Effector memory CD8-positive, alpha-beta T cell (primary cell): ENCODE results near the gene IQSEC3.

Source experiments
- ATAC-seq: fragments of 150-1000 bp; cut with Tn5 transposase; replicated peaks from 2 replicates; pipeline ENCODE4 v1.10.0; 2021; ENCODE audit warnings: mild to moderate bottlenecking, moderate library complexity
- DNase-seq, 3 experiments: peaks; one replicate each; pipeline ENCODE4 v3.0.0; 2021
- H3K27ac Mint-ChIP-seq, 2 donors: one replicate each; pipeline ENCODE4 v1.8.0; 2022; ENCODE audit warnings: mild to moderate bottlenecking in 2 of 2, mixed read lengths in 2 of 2, moderate library complexity in 2 of 2
- H3K27me3 Mint-ChIP-seq, 2 donors: one replicate each; pipeline ENCODE4 v1.8.0; 2022; ENCODE audit warnings: mixed read lengths in 2 of 2
- H3K36me3 Mint-ChIP-seq: one replicate; pipeline ENCODE4 v1.8.0; 2022; ENCODE audit warnings: mild to moderate bottlenecking, moderate library complexity, mixed read lengths; ENCODE audit not compliant: insufficient read depth
- H3K4me1 Mint-ChIP-seq, 2 donors: one replicate each; pipeline ENCODE4 v1.8.0; 2022; ENCODE audit warnings: low read depth in 2 of 2, mixed read lengths in 2 of 2
- H3K4me3 Mint-ChIP-seq, 2 donors: one replicate each; pipeline ENCODE4 v1.8.0; 2022; ENCODE audit warnings: mild to moderate bottlenecking in 2 of 2, mixed read lengths in 2 of 2, moderate library complexity in 2 of 2
- H3K9me3 Mint-ChIP-seq, 2 donors: one replicate each; pipeline ENCODE4 v1.8.0; 2022; ENCODE audit warnings: mixed read lengths in 2 of 2

Gene IQSEC3

GRCh38 chr12:219891-220352 lies 153.4 kb downstream of the IQSEC3 start:
- Mint-ChIP-seq H3K27me3 (peaks cover 9 to 79% of the 10 kb centered on the region in 2 donors), H3K9me3 (no peaks in the 10 kb centered on the region), H3K36me3 (no peaks in the 10 kb centered on the region), H3K4me3 (no peak overlapping the region), H3K27ac (no peak overlapping the region), H3K4me1 (peaks cover 3% of the 10 kb centered on the region in 2 donors)
- DNase-seq (peak; percentile 17 to 37 (median 23)), ATAC-seq (peak; percentile 79)

- Mint-ChIP-seq H3K36me3 (no peaks in the 10 kb centered on the region), H3K9me3 (no peaks in the 10 kb centered on the region), H3K27me3 (peaks cover 9 to 74% of the 10 kb centered on the region in 2 donors), H3K27ac (no peak overlapping the region), H3K4me3 (no peak overlapping the region), H3K4me1 (peaks cover 3% of the 10 kb centered on the region in 2 donors)
- DNase-seq (no peak), ATAC-seq (no peak)
These were observed 153.9 kb downstream of the IQSEC3 start for GRCh38 chr12:220491-220890.

- DNase-seq, result no peak
- Mint-ChIP-seq H3K27ac (no peak overlapping the region), H3K4me1 (peaks cover 3% of the 10 kb centered on the region in 2 donors), H3K27me3 (peaks cover 14 to 74% of the 10 kb centered on the region in 2 donors), H3K9me3 (no peaks in the 10 kb centered on the region), H3K4me3 (no peak overlapping the region), H3K36me3 (no peaks in the 10 kb centered on the region)
- no peak for ATAC-seq
These were observed 154.5 kb downstream of the IQSEC3 start for GRCh38 chr12:220946-221550.

GRCh38 chr12:221736-222135 lies 155.2 kb downstream of the IQSEC3 start:
- Mint-ChIP-seq H3K4me1 (peaks cover 3% of the 10 kb centered on the region in 2 donors), H3K36me3 (no peaks in the 10 kb centered on the region), H3K4me3 (no peak overlapping the region), H3K9me3 (no peaks in the 10 kb centered on the region), H3K27me3 (peaks cover 13 to 70% of the 10 kb centered on the region in 2 donors), H3K27ac (no peak overlapping the region)
- DNase-seq, result no peak
- ATAC-seq, result no peak

- no peak overlapping the region for H3K4me3 Mint-ChIP-seq
- no peak overlapping the region for H3K27ac Mint-ChIP-seq
- H3K4me1 Mint-ChIP-seq, result peaks cover 3% of the 10 kb centered on the region in 2 donors
- no peak for DNase-seq
- ATAC-seq, result no peak
- H3K9me3 Mint-ChIP-seq, result no peaks in the 10 kb centered on the region
- H3K36me3 Mint-ChIP-seq, result no peaks in the 10 kb centered on the region
- H3K27me3 Mint-ChIP-seq, result peaks cover 12 to 68% of the 10 kb centered on the region in 2 donors
These were observed 157.3 kb downstream of the IQSEC3 start for GRCh38 chr12:223841-224240.

- no peak for DNase-seq
- Mint-ChIP-seq H3K9me3 (no peaks in the 10 kb centered on the region), H3K27ac (no peak overlapping the region), H3K36me3 (no peaks in the 10 kb centered on the region), H3K4me3 (no peak overlapping the region), H3K27me3 (peaks cover 17 to 72% of the 10 kb centered on the region in 2 donors), H3K4me1 (peaks cover 3% of the 10 kb centered on the region in 2 donors)
- ATAC-seq, result no peak
These were observed 157.8 kb downstream of the IQSEC3 start for GRCh38 chr12:224330-224729.

- H3K4me1 Mint-ChIP-seq, result peaks cover 0 to 2% of the 10 kb centered on the region in 2 donors
- H3K27me3 Mint-ChIP-seq, result peaks cover 23 to 72% of the 10 kb centered on the region in 2 donors
- H3K4me3 Mint-ChIP-seq, result no peak overlapping the region
- ATAC-seq, result no peak
- no peaks in the 10 kb centered on the region for H3K9me3 Mint-ChIP-seq
- H3K36me3 Mint-ChIP-seq, result no peaks in the 10 kb centered on the region
- no peak overlapping the region for H3K27ac Mint-ChIP-seq
- no peak for DNase-seq
These were observed 158.4 kb downstream of the IQSEC3 start for GRCh38 chr12:225012-225411.

GRCh38 chr12:226401-226800 lies 159.8 kb downstream of the IQSEC3 start:
- Mint-ChIP-seq H3K27me3 (peaks cover 31 to 72% of the 10 kb centered on the region in 2 donors), H3K4me3 (no peak overlapping the region), H3K36me3 (no peaks in the 10 kb centered on the region), H3K9me3 (no peaks in the 10 kb centered on the region), H3K27ac (no peak overlapping the region), H3K4me1 (no peaks in the 10 kb centered on the region)
- ATAC-seq (no peak), DNase-seq (no peak)

- Mint-ChIP-seq H3K4me1 (no peaks in the 10 kb centered on the region), H3K4me3 (no peak overlapping the region), H3K9me3 (no peaks in the 10 kb centered on the region), H3K36me3 (no peaks in the 10 kb centered on the region), H3K27ac (no peak overlapping the region), H3K27me3 (peaks cover 31 to 69% of the 10 kb centered on the region in 2 donors)
- no peak for ATAC-seq
- DNase-seq, result no peak
These were observed 160.8 kb downstream of the IQSEC3 start for GRCh38 chr12:227286-227915.
